D341Med (cell line): ENCODE data around the gene VAMP4.

Source experiments
- DNase-seq: peaks from one replicate; pipeline ENCODE4 v3.0.0; 2012; ENCODE audit warnings: low spot score

VAMP4 gene

GRCh38 chr1:171652234-171652822, 89.5 kb downstream of the VAMP4 start, which contains the start of gene MYOC:
TSS of gene MYOC (minus strand) at chr1:171652688. CDS start at chr1:171652611, 77 bp downstream.
- DNase-seq = no peak
